Renal pelvis (tissue), 4 donors: ENCODE results near the gene FAM3C. TPM values are rescaled to one million over a fixed set of nuclear protein-coding genes. Genes with fewer than 3 reads are reported as not detected.
"Not testable (repeated sequence)": the region's sequence is repeated elsewhere in the genome, so short reads cannot be mapped to it uniquely, and the experiment has no call there.

Source experiments
- DNase-seq: peaks from one replicate; pipeline ENCODE4 v3.0.0-alpha.2; 2013
- polyA plus RNA-seq, 3 donors: library from polyadenylated mRNA; unstranded; fragments of 120-200 nt; gene quantifications; one replicate each; pipeline ENCODE4 v1.2.1, GENCODE V29; 2013; ENCODE audit not compliant: insufficient read length in 3 of 3

FAM3C gene
- polyA plus RNA-seq, 3 donors, result 89.7 to 98.0 (median 95.6) TPM

DNA sequence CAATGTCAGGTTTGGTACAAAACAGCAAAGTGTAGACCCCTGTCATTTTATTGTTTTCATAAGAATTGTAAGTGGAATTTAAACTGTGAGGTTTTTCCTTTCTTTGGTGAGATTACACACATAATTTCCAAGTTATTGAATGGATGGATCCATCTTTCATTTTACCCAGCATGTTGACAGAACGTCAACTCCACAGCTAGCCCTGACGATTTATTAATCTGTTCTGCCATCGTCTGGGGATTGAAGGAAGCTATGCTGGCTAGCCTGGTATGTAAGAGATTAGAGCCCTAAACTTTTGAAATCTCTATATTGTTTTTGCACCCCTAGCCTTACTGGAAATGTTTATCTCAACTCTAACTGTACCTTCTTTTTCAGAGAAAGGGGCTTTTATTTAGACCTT, 58.7 kb downstream of the FAM3C start:
- DNase-seq, result no peak

- no peak for DNase-seq
Observed at GRCh38 chr7:121336579-121336978, 59.5 kb downstream of the FAM3C start.

- DNase-seq, result no peak
Observed at GRCh38 chr7:121334875-121335648, 61.0 kb downstream of the FAM3C start.

GRCh38 chr7:121334376-121334775, 61.7 kb downstream of the FAM3C start:
- DNase-seq, result no peak

DNA sequence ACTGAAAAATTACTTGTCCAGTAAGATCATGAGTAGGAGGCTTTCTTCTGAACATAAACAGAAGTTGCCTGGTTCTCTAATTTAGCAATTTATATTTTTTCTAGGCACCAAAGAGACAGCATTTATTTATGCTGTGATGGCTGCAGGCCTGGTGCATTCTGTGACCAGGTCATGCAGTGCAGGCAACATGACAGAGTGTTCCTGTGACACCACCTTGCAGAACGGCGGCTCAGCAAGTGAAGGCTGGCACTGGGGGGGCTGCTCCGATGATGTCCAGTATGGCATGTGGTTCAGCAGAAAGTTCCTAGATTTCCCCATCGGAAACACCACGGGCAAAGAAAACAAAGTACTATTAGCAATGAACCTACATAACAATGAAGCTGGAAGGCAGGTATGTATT, 64.5 kb downstream of the FAM3C start:
- no peak for DNase-seq

- DNase-seq, result no peak
Observed at GRCh38 chr7:121331048-121331447, 65.1 kb downstream of the FAM3C start.

GRCh38 chr7:121330053-121330833, 65.9 kb downstream of the FAM3C start:
- DNase-seq, result peak; percentile 8

GRCh38 chr7:121329191-121330052, 66.7 kb downstream of the FAM3C start:
- peak; percentile 8 for DNase-seq

DNA sequence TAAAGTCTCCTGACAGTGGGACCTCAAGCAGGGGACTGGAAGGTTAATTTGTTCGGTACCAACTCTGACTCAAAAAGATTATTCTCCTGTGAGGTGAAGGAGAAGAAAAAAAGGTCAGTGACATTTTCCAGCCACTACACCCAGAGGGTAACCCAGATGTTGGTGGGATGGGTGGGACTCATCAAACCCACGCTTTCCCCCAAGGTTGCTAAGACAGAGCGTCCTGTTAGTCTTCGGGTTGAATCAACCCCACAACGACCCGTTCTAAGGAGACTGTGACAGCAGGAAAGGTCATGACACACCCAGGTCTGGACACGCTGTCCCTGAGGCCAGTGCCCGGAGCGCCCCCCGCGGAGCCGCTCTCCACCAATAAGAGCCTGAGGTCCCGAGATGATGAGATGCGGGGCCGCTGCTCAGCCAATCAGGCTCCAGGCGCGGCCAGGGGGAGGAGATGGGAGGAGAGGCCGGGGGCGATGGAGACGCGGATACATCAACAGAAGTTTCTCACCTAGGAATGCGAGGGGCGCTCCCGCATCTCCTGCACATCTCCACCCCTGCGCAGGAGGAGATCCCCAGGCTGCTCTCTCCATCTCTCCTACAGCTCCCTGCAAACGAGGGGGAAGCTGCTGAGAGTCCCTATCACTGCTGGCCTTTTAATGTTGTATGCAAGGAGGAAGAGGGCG, 67.5 kb downstream of the FAM3C start, which contains the start of gene WNT16:
Gene WNT16 (plus strand): TSS at position 493 of the 683 bp plus-strand sequence. CDS start 293 bp downstream, outside the sequence.
- DNase-seq, result no peak

- no peak for DNase-seq
Observed at GRCh38 chr7:121327671-121328070, 68.4 kb downstream of the FAM3C start.

DNA sequence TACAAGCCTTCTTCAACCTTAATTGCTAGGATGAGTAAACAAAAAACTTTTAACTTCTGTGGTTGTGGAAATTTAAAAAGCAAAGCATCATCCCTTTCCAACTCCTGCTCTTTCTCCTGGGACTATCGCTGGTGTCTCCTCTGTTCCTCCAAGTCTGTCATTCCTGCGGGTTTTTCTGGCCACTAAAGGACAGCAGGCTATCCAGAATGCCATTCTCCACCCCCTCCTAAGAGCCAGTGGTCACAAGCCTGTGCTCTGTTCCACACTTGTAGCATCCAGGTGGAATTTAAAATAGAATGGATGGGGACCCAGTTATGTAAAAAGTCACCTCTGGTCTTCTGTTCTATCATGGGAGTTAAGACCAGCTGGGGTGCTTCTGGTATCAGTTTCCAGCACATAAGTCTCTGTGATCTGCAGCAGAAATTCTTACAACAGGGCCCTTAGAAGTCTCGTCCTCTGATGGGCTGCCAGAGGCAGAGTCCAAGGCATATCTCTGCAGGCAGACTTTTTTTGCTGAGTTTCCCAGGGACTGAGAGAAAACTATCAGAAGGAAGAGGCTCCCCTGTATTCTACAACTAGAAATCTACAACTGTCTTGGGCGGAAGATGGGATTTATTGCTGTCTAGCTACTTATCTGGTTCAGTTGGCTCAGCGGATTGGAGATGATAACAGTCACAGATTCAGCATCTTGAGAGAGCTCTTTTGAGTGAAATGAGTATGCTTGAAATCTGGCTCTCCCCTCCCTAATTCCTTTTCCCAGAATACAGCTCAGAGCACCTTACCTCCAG, 72.4 kb downstream of the FAM3C start:
- no peak for DNase-seq

DNA sequence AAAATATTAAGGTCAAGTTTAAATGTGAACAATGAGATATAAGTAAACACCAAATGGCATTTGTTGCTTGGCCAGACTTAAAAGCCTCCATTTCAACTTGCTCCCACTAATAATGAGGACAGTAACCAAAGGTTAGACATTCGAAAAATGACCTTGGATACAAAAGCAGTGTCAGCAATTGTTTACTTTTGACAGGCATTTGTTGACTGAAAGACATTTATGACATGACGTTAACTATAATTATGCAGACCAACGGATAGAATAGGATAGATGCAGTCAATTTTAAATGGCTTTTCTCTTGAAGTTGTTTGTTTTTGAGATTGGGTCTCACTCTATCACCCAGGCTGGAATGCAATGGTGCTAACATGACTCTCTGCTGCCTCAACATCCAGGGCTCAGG, 73.6 kb downstream of the FAM3C start:
- DNase-seq, result no peak

DNA sequence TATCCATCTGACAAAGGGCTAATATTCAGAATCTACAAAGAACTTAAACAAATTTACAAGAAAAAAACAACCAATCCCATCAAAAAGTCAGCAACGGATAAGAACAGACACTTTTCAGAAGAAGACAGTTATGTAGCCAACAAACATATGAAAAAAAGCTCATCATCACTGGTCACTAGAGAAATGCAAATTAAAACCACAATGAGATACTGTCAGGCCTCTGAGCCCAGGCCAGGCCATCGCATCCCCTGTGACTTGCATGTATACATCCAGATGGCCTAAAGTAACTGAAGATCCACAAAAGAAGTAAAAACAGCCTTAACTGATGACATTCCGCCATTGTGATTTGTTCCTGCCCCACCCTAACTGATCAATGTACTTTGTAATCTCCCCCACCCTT, 80.9 kb downstream of the FAM3C start:
- not testable (repeated sequence) for DNase-seq

DNA sequence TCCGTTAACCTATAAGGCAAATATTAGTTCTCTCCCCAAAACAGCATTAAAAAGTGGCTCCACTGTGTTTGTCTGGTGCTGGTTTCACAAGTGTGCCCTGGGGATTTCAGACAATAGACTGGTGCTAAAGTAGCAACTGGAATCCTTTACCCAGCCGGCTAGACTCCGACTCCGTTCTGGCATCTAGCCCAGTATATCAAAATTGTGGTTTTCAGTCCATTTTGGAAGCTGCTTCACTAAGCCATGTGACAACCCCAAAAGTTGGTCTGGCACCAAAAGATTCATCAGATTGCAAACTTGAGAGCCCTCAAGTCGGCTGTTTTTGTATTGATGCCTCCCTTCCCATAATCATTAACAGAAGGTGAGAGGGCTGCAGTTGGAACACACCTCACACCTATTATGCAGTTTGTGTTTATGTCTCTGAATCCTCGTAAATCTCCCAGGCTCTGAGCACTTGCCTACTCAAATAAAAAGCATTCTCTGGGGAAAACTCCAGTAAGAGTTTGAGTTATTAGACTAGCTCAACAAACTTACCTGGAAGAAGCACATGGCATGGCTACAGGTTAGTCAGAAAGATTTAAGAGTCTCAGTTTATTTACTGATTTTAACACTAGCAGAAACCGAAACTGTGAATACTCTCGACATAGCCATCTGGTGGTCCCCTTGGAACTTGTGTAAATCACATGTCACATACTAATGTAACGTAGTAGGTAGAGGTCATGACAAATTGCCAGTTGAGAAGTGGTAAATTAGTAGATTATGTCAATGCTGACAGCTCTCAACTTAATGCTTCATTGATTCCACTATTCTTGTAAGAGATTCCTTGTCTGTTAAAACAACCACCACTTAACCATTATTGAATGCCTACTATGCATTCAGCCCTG, 82.1 kb downstream of the FAM3C start:
- DNase-seq, result peak; percentile 20

DNA sequence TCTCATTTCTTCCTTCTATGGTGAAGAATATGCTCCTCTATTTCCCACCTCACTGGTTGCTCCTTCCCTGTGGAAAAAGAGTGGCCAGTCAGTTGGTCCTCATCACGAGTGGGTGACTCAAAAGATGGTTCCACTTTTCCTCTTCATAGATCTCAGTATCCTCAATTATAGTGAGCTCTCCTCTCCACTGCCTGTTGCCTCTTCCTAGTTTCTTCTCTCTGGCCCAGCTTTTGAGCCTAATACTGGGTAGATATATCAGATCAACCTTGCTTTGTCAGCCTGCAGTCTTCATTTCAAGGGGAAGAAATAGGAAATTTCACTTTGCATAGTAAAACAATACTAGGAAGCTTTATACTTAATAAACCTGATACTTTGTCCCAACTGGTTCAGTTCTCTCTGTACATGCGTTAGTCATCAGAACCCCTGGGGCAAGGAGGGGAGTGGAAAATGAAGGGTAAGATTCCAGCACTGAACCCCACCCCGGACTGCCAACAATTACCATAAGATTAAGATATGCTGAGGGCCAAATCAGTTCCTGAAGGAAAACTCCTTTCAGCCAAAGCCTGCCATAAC, 82.8 kb downstream of the FAM3C start:
- no peak for DNase-seq

- no peak for DNase-seq
Observed at GRCh38 chr7:121307021-121307574, 89.0 kb downstream of the FAM3C start.

GRCh38 chr7:121306565-121306964, 89.5 kb downstream of the FAM3C start:
- no peak for DNase-seq

GRCh38 chr7:121305109-121305508, 91.0 kb downstream of the FAM3C start:
- DNase-seq, result no peak

DNA sequence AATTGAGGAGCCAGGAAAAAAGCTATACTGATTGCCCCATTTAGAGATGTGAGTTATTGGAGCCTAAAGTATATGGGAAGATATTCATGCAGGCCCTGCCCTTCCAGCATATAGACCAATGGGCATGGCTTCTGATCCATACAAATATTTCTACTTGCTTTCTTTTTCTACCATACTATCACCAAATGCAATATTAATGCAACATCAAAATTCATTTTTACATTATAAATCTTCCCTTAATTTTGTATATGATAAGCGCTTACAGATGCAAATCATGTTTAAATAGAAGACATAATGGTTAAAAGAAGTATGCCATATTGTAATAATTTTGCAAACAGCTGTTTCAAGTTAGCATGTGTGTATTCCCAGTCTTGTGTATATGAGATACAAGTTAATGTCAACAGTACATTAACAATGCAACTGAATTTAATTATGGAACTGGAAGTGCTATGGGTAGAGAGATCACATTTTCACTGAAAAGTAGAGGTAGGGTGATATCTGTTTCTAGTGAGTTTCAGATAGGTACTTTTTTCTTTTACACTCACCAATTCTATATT, 91.9 kb downstream of the FAM3C start:
- DNase-seq, result no peak
